Fibroblast of lung (primary cell): ENCODE results near the gene OXER1.

Source experiments
- EZH2 ChIP-seq: IDR thresholded peaks from 2 replicates; pipeline ENCODE4 v1.5.1; 2012; ENCODE audit warnings: low read length, control low read depth, mild to moderate bottlenecking; ENCODE audit errors: missing control alignments
- TF ChIP-seq, protein P1 (sequence below), 2 donors: IDR thresholded peaks in 1 of 2; conservative IDR thresholded peaks in 1 of 2; 1 replicate in 1 of 2; 2 replicates in 1 of 2; pipeline ENCODE4 v1.5.1; 2011 to 2012; ENCODE audit warnings: low read length in 2 of 2, control low read depth in 1 of 2, inconsistent platforms in 1 of 2, low read depth in 1 of 2, mild to moderate bottlenecking in 1 of 2

DNA sequence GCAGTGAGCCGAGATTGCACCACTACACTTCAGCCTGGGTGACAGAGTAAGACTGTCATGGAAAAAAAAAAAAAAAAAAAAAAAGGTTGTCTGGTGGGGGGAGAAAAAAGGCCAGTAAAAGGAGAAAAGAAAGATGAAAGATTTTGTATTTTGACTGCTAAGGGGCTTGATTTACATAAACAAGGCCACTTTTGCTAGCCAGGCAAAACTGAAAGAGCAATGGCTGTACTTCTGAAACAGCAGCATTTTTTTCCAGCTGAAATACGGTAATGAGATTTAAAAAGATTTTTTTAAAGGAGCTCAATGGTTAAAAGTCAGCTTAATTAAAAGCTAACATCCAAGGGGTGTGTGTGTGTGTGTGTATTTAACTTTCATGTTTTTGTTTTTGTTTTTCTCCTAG is 11.3 kb upstream of the OXER1 start:
- TF ChIP-seq, protein P1, sequence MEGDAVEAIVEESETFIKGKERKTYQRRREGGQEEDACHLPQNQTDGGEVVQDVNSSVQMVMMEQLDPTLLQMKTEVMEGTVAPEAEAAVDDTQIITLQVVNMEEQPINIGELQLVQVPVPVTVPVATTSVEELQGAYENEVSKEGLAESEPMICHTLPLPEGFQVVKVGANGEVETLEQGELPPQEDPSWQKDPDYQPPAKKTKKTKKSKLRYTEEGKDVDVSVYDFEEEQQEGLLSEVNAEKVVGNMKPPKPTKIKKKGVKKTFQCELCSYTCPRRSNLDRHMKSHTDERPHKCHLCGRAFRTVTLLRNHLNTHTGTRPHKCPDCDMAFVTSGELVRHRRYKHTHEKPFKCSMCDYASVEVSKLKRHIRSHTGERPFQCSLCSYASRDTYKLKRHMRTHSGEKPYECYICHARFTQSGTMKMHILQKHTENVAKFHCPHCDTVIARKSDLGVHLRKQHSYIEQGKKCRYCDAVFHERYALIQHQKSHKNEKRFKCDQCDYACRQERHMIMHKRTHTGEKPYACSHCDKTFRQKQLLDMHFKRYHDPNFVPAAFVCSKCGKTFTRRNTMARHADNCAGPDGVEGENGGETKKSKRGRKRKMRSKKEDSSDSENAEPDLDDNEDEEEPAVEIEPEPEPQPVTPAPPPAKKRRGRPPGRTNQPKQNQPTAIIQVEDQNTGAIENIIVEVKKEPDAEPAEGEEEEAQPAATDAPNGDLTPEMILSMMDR (conservative IDR thresholded peaks at IDR 0.05 in 1 of 2, IDR thresholded peaks at IDR 0.05 in 1 of 2; ENCODE audit: low read depth in 1 of 2, low read length in 2 of 2), result no peak
- no peak for TF ChIP-seq EZH2
